ENCODE results near the gene ABAT.
"Not testable (repeated sequence)": the region's sequence is repeated elsewhere in the genome, so short reads cannot be mapped to it uniquely, and the experiment has no call there.

Gene ABAT

GRCh38 chr16:8682551-8683259, 8.3 kb downstream of the ABAT start:
- no peak for DNase-seq

- DNase-seq: no peak
Observed at GRCh38 chr16:8683640-8684039, 9.2 kb downstream of the ABAT start.

GRCh38 chr16:8685617-8686016, 11.2 kb downstream of the ABAT start:
- DNase-seq: no peak

GRCh38 chr16:8686031-8686621, 11.7 kb downstream of the ABAT start:
- no peak for DNase-seq

- no peak for DNase-seq
Observed at GRCh38 chr16:8686879-8687278, 12.5 kb downstream of the ABAT start.

- no peak for DNase-seq
Observed at GRCh38 chr16:8689686-8690085, 15.3 kb downstream of the ABAT start.

GRCh38 chr16:8691728-8692127, 17.3 kb downstream of the ABAT start:
- DNase-seq: no peak

GRCh38 chr16:8694795-8695728, 20.6 kb downstream of the ABAT start:
- no peak for DNase-seq

- DNase-seq: no peak
Observed at GRCh38 chr16:8696880-8697279, 22.5 kb downstream of the ABAT start.

- DNase-seq: no peak
Observed at GRCh38 chr16:8697965-8698364, 23.5 kb downstream of the ABAT start.

GRCh38 chr16:8703693-8704092, 29.3 kb downstream of the ABAT start:
- no peak for DNase-seq

- DNase-seq: no peak
Observed at GRCh38 chr16:8704098-8704497, 29.7 kb downstream of the ABAT start.

- not testable (repeated sequence) for DNase-seq
Observed at GRCh38 chr16:8705100-8705822, 30.8 kb downstream of the ABAT start.

- DNase-seq: no peak
Observed at GRCh38 chr16:8708536-8708935, 34.1 kb downstream of the ABAT start.

- DNase-seq: no peak
Observed at GRCh38 chr16:8712589-8713361, 38.4 kb downstream of the ABAT start.

GRCh38 chr16:8713635-8714172, 39.3 kb downstream of the ABAT start:
- no peak for DNase-seq

GRCh38 chr16:8714174-8714573, 39.8 kb downstream of the ABAT start:
- DNase-seq: no peak

GRCh38 chr16:8714807-8715206, 40.4 kb downstream of the ABAT start:
- DNase-seq: no peak

- no peak for DNase-seq
Observed at GRCh38 chr16:8716052-8716451, 41.6 kb downstream of the ABAT start.

GRCh38 chr16:8716592-8716991, 42.2 kb downstream of the ABAT start:
- DNase-seq: no peak

- DNase-seq: no peak
Observed at GRCh38 chr16:8717469-8717868, 43.1 kb downstream of the ABAT start.

GRCh38 chr16:8717892-8718415, 43.5 kb downstream of the ABAT start:
- DNase-seq: no peak

Measured in suppressor macrophage treated with lipopolysaccharide for 1 hour (primary cell).